PC-3 (cell line): Measurements from ENCODE around the gene SLC35F3. TPM values are rescaled to one million over a fixed set of nuclear protein-coding genes. Genes with fewer than 3 reads are reported as not detected.

Experiments used
- ATAC-seq: fragments of 200-7000 bp; cut with Tn5 transposase; 2 replicates; pipeline ENCODE4 v1.9.1; 2020; ENCODE audit warnings: mild to moderate bottlenecking, moderate library complexity
- BruUV-seq: library from RNA; stranded (reverse); fragments of 400-500 nt; replicated peaks from 2 replicates; lab custom pipeline; 2021; lab: Mats Ljungman, UMichigan
- CTCF ChIA-PET: fragments of 300-600 bp; sonication (Branson Sonifier 250); formaldehyde crosslinking; loops from one replicate; lab custom pipeline; 2022; ENCODE audit warnings: antibody characterized with exemption; lab: Charles Lee
- POLR2A ChIA-PET: fragments of 300-600 bp; sonication (Branson Sonifier 250); formaldehyde crosslinking; loops from one replicate; lab custom pipeline; 2022; ENCODE audit warnings: antibody characterized with exemption; ENCODE audit not compliant: unreplicated experiment; lab: Charles Lee
- DNase-seq: peaks from one replicate; pipeline ENCODE4 v3.0.0-alpha.2; 2015
- H2AFZ ChIP-seq: fragments of 300-600 bp; sonication (generic); 2 replicates; pipeline ENCODE4 v1.6.0; 2016; ENCODE audit warnings: antibody characterized with exemption, low read length
- H3F3A ChIP-seq: fragments of 300-600 bp; sonication (generic); one replicate; pipeline ENCODE4 v1.6.0; 2017; ENCODE audit warnings: antibody characterized with exemption, low read length, control low read depth, mild to moderate bottlenecking; ENCODE audit not compliant: unreplicated experiment
- H3K27ac ChIP-seq: fragments of 300-600 bp; sonication (generic); 2 replicates; pipeline ENCODE4 v1.5.1; 2016; ENCODE audit warnings: mild to moderate bottlenecking, low read length
- H3K27me3 ChIP-seq: fragments of 300-600 bp; sonication (generic); 2 replicates; pipeline ENCODE4 v1.6.1; 2016; ENCODE audit warnings: low read length, mixed read lengths
- H3K36me3 ChIP-seq: fragments of 300-600 bp; sonication (generic); 2 replicates; pipeline ENCODE4 v1.6.1; 2016; ENCODE audit warnings: low read depth, mixed run types, low read length, mixed read lengths
- H3K4me1 ChIP-seq: fragments of 300-600 bp; sonication (generic); 2 replicates; pipeline ENCODE4 v1.5.1; 2016; ENCODE audit warnings: low read length; ENCODE audit not compliant: insufficient read depth
- H3K4me2 ChIP-seq: fragments of 300-600 bp; sonication (generic); 2 replicates; pipeline ENCODE4 v1.6.0; 2016; ENCODE audit warnings: low read length
- H3K4me3 ChIP-seq: fragments of 300-600 bp; sonication (generic); 2 replicates; pipeline ENCODE4 v1.5.1; 2016; ENCODE audit warnings: mild to moderate bottlenecking, low read length, mixed read lengths
- H3K79me2 ChIP-seq: fragments of 300-600 bp; sonication (generic); 2 replicates; pipeline ENCODE4 v1.6.1; 2017; ENCODE audit warnings: low read length, mixed read lengths
- H3K9ac ChIP-seq: fragments of 300-600 bp; sonication (generic); 2 replicates; pipeline ENCODE4 v1.6.0; 2016; ENCODE audit warnings: mild to moderate bottlenecking, low read length
- H3K9me2 ChIP-seq: fragments of 300-600 bp; sonication (generic); replicated peaks from 2 replicates; pipeline ENCODE4 v1.6.1; 2016; ENCODE audit warnings: mixed run types, low read length, mixed read lengths
- H3K9me3 ChIP-seq: fragments of 300-600 bp; sonication (generic); 2 replicates; pipeline ENCODE4 v1.6.1; 2016; ENCODE audit warnings: low read length, mixed read lengths
- H4K20me1 ChIP-seq: fragments of 300-600 bp; sonication (generic); 2 replicates; pipeline ENCODE4 v1.6.1; 2016; ENCODE audit warnings: low read length, mixed read lengths
- CTCF ChIP-seq: fragments of 300-600 bp; sonication (generic); conservative IDR thresholded peaks from 2 replicates; pipeline ENCODE4 v1.5.1; 2017; ENCODE audit warnings: antibody characterized with exemption, low read depth, mild to moderate bottlenecking, low read length
- EZH2 ChIP-seq: fragments of 300-600 bp; sonication (generic); IDR thresholded peaks from one replicate; pipeline ENCODE4 v1.6.1; 2017; ENCODE audit warnings: antibody characterized with exemption, mild to moderate bottlenecking, low read length; ENCODE audit not compliant: unreplicated experiment
- EZH2phosphoT487 ChIP-seq: fragments of 300-600 bp; sonication (generic); IDR thresholded peaks from 2 replicates; pipeline ENCODE4 v1.6.1; 2018; ENCODE audit warnings: mild to moderate bottlenecking, antibody characterized with exemption, low read length, borderline replicate concordance
- intact Hi-C: fragments of 100-400 bp; cut with micrococcal nuclease; formaldehyde crosslinking; loops from 2 replicates; pipeline ENCODE4 v1.9.0; 2023
- total RNA-seq: library from RNA; depleted of rRNA; stranded (reverse); fragments of >200 nt; gene quantifications from 2 replicates; pipeline ENCODE4 v1.2.3, GENCODE V29; 2014

The SLC35F3 gene
- total RNA-seq, 1 experiment from 2014 or later, result 17.7 TPM

GRCh38 chr1:234262754-234263105 lies 358.3 kb downstream of the SLC35F3 start:
- peak; percentile 23; the same call in 1 of the 2 replicates for ATAC-seq

GRCh38 chr1:234264832-234265231 lies 360.4 kb downstream of the SLC35F3 start:
- no peak overlapping the region for H2AFZ ChIP-seq
- no TSS peak for BruUV-seq
- no peaks in the 10 kb centered on the region for H3F3A ChIP-seq
- CTCF ChIA-PET, result no interaction called here
- ATAC-seq (no peak), DNase-seq (no peak)
- POLR2A ChIA-PET, result no interaction called here
- intact Hi-C loops, result no loop called here
- H3K4me3 ChIP-seq, result no peak overlapping the region
- no peaks in the 10 kb centered on the region for H3K36me3 ChIP-seq
- TF ChIP-seq CTCF, result no peak
- TF ChIP-seq EZH2, result no peak
- no peak for TF ChIP-seq EZH2phosphoT487
- no peaks in the 10 kb centered on the region for H3K9me2 ChIP-seq
- H3K27ac ChIP-seq, result no peak overlapping the region
- H3K79me2 ChIP-seq, result no peaks in the 10 kb centered on the region
- no peaks in the 10 kb centered on the region for H3K9me3 ChIP-seq
- H3K4me1 ChIP-seq, result peaks cover 12% of the 10 kb centered on the region
- H3K9ac ChIP-seq, result no peak overlapping the region
- no peaks in the 10 kb centered on the region for H3K27me3 ChIP-seq
- H3K4me2 ChIP-seq, result no peak overlapping the region
- H4K20me1 ChIP-seq, result no peaks in the 10 kb centered on the region

More at GRCh38 chr1:234262754-234263105, 358.3 kb downstream of the SLC35F3 start:
- Histone ChIP-seq H3K9me3 (peaks cover 3% of the 10 kb centered on the region), H3K36me3 (peaks cover 2% of the 10 kb centered on the region), H3K9ac (no peak overlapping the region), H3K79me2 (no peaks in the 10 kb centered on the region), H2AFZ (no peak overlapping the region), H3K27ac (no peak overlapping the region), H3K27me3 (no peaks in the 10 kb centered on the region), H3F3A (no peaks in the 10 kb centered on the region), H3K4me1 (peaks cover 12% of the 10 kb centered on the region), H3K4me3 (no peak overlapping the region), H4K20me1 (no peaks in the 10 kb centered on the region), H3K9me2 (no peaks in the 10 kb centered on the region), H3K4me2 (no peak overlapping the region)
- TF ChIP-seq EZH2phosphoT487 (no peak), CTCF (no peak), EZH2 (no peak)
- CTCF ChIA-PET, result no interaction called here
- no peak for DNase-seq
- POLR2A ChIA-PET, result no interaction called here
- intact Hi-C loops, result no loop called here
- no TSS peak for BruUV-seq

GRCh38 chr1:234265321-234265720 lies 360.8 kb downstream of the SLC35F3 start:
- ATAC-seq (no peak), DNase-seq (no peak)
- peaks cover 9% of the 10 kb centered on the region for H3K4me1 ChIP-seq
- POLR2A ChIA-PET, result no interaction called here
- intact Hi-C loops, result no loop called here
- no peaks in the 10 kb centered on the region for H3K36me3 ChIP-seq
- H3F3A ChIP-seq, result no peaks in the 10 kb centered on the region
- no peak overlapping the region for H3K4me3 ChIP-seq
- TF ChIP-seq EZH2 (no peak), CTCF (no peak), EZH2phosphoT487 (no peak)
- no peak overlapping the region for H3K27ac ChIP-seq
- no peaks in the 10 kb centered on the region for H3K9me3 ChIP-seq
- CTCF ChIA-PET, result no interaction called here
- no peaks in the 10 kb centered on the region for H3K27me3 ChIP-seq
- no peaks in the 10 kb centered on the region for H4K20me1 ChIP-seq
- BruUV-seq, result no TSS peak
- no peak overlapping the region for H2AFZ ChIP-seq
- H3K9me2 ChIP-seq, result no peaks in the 10 kb centered on the region
- H3K4me2 ChIP-seq, result no peak overlapping the region
- no peaks in the 10 kb centered on the region for H3K79me2 ChIP-seq
- H3K9ac ChIP-seq, result no peak overlapping the region
